H1 (cell line): ENCODE measurements around the gene HDAC9. TPM values are rescaled to one million over a fixed set of nuclear protein-coding genes. Genes with fewer than 3 reads are reported as not detected.

Experiments used
- CTCF ChIA-PET: fragments of 300-600 bp; sonication (Branson Sonifier 250); formaldehyde crosslinking; loops from one replicate; lab custom pipeline; 2021; ENCODE audit not compliant: partially characterized antibody; lab: Charles Lee
- POLR2A ChIA-PET: fragments of 300-600 bp; sonication (Branson Sonifier 250); formaldehyde crosslinking; loops from one replicate; lab custom pipeline; 2021; ENCODE audit warnings: inconsistent platforms; ENCODE audit not compliant: partially characterized antibody; lab: Charles Lee
- DNase-seq, 2 experiments: peaks; one replicate each; pipeline versions ENCODE4 v3.0.0 to v3.0.0-alpha.2; 2010 to 2022; ENCODE audit warnings: low spot score in 2 of 2, low read depth in 1 of 2, mixed read lengths in 1 of 2
- FAIRE-seq: peaks from 2 replicates; lab custom pipeline; 2011; peaks lifted over from hg19 to GRCh38; lab: Jason Lieb, UNC
- H2AFZ ChIP-seq: 2 replicates; pipeline ENCODE4 v1.8.1; 2012; ENCODE audit warnings: low read length, inconsistent platforms
- H2AK5ac ChIP-seq: 2 replicates; pipeline ENCODE4 v1.6.1; 2013; ENCODE audit warnings: low read depth, low read length
- H2BK120ac ChIP-seq: replicated peaks from 2 replicates; pipeline ENCODE3; 2013; ENCODE audit warnings: low read depth, low read length, inconsistent platforms
- H2BK12ac ChIP-seq: 2 replicates; pipeline ENCODE4 v1.6.1; 2013; ENCODE audit warnings: low read depth, low read length
- H2BK15ac ChIP-seq: 2 replicates; pipeline ENCODE4 v1.6.1; 2013; ENCODE audit warnings: low read length
- H2BK20ac ChIP-seq: 2 replicates; pipeline ENCODE4 v1.6.1; 2013; ENCODE audit warnings: low read length
- H2BK5ac ChIP-seq: 2 replicates; pipeline ENCODE4 v1.6.1; 2013; ENCODE audit warnings: low read depth, low read length
- H3K14ac ChIP-seq: 2 replicates; pipeline ENCODE4 v1.6.1; 2013; ENCODE audit warnings: inconsistent platforms; ENCODE audit not compliant: insufficient read length
- H3K18ac ChIP-seq: 2 replicates; pipeline ENCODE4 v1.6.1; 2013; ENCODE audit warnings: low read length; ENCODE audit errors: extremely low read depth
- H3K23ac ChIP-seq: 2 replicates; pipeline ENCODE4 v1.6.1; 2013; ENCODE audit warnings: inconsistent platforms; ENCODE audit not compliant: insufficient read length
- H3K23me2 ChIP-seq: 2 replicates; pipeline ENCODE4 v1.6.1; 2013; ENCODE audit warnings: low read depth, low read length
- H3K27ac ChIP-seq: 2 replicates; pipeline ENCODE4 v1.6.1; 2011; ENCODE audit warnings: low read depth, low read length, inconsistent platforms
- H3K27me3 ChIP-seq, 4 experiments: replicated peaks in 1 of 4; 1 replicate in 1 of 4; 2 replicates in 3 of 4; pipeline versions ENCODE4 v1.6.1 to v1.8.1; 2011 to 2013; ENCODE audit warnings: low read length in 3 of 4, mild to moderate bottlenecking in 3 of 4, inconsistent platforms in 2 of 4, mixed read lengths in 2 of 4, moderate library complexity in 1 of 4; ENCODE audit not compliant: control insufficient read depth in 3 of 4, insufficient read depth in 3 of 4; ENCODE audit errors: extremely low read depth in 1 of 4
- H3K36me3 ChIP-seq, 4 experiments: 2 replicates each; pipeline versions ENCODE4 v1.6.1 to v1.8.1; 2011 to 2013; ENCODE audit warnings: mild to moderate bottlenecking in 4 of 4, low read length in 3 of 4, moderate library complexity in 2 of 4, control low read depth in 1 of 4, inconsistent platforms in 1 of 4; ENCODE audit not compliant: insufficient read depth in 4 of 4, control insufficient read depth in 2 of 4
- H3K4ac ChIP-seq: replicated peaks from 2 replicates; pipeline ENCODE3; 2013; ENCODE audit warnings: low read length, low read depth, mixed read lengths, inconsistent platforms; ENCODE audit not compliant: insufficient read length
- H3K4me1 ChIP-seq, 4 experiments: replicated peaks in 1 of 4; 1 replicate in 1 of 4; 2 replicates in 3 of 4; pipeline versions ENCODE4 v1.6.1 to v1.8.1; 2011 to 2013; ENCODE audit warnings: low read length in 3 of 4, inconsistent platforms in 2 of 4, mixed read lengths in 1 of 4; ENCODE audit not compliant: insufficient read depth in 4 of 4, control insufficient read depth in 3 of 4
- H3K4me2 ChIP-seq, 2 experiments: 2 replicates each; pipeline versions ENCODE4 v1.6.1 to v1.8.1; 2011 to 2013; ENCODE audit warnings: low read depth in 2 of 2, low read length in 2 of 2, control low read depth in 1 of 2, inconsistent platforms in 1 of 2, mild to moderate bottlenecking in 1 of 2; ENCODE audit not compliant: insufficient read depth in 1 of 2
- H3K4me3 ChIP-seq, 4 experiments: fragments of 200-600, 300-600 bp in 1 of 4; sonication (generic), shearing (Covaris generic), sonication (Bioruptor Twin) in 1 of 4; 2 replicates each; pipeline versions ENCODE4 v1.5.1 to v1.8.1; 2011 to 2016; ENCODE audit warnings: low read length in 4 of 4, low read depth in 3 of 4, control low read depth in 2 of 4, inconsistent platforms in 2 of 4, mild to moderate bottlenecking in 2 of 4, mixed read lengths in 1 of 4, moderate library complexity in 1 of 4; ENCODE audit not compliant: insufficient read depth in 2 of 4; ENCODE audit errors: extremely low read depth in 1 of 4
- H3K56ac ChIP-seq: replicated peaks from 2 replicates; pipeline ENCODE3; 2013; ENCODE audit warnings: low read depth, mild to moderate bottlenecking, mixed read lengths, low read length, inconsistent platforms; ENCODE audit not compliant: insufficient read length
- H3K79me1 ChIP-seq: 2 replicates; pipeline ENCODE4 v1.6.1; 2013; ENCODE audit warnings: low read depth, low read length, control low read depth
- H3K79me2 ChIP-seq, 2 experiments: 2 replicates each; pipeline versions ENCODE4 v1.6.1 to v1.8.1; 2012 to 2013; ENCODE audit warnings: low read length in 2 of 2, mild to moderate bottlenecking in 2 of 2, inconsistent platforms in 1 of 2; ENCODE audit not compliant: insufficient read depth in 2 of 2, control insufficient read depth in 1 of 2
- H3K9ac ChIP-seq, 4 experiments: replicated peaks in 1 of 4; 1 replicate in 1 of 4; 2 replicates in 3 of 4; pipeline versions ENCODE4 v1.6.1 to v1.8.1; 2011 to 2013; ENCODE audit warnings: low read depth in 3 of 4, low read length in 3 of 4, control low read depth in 2 of 4, mild to moderate bottlenecking in 2 of 4, moderate library complexity in 2 of 4, inconsistent platforms in 1 of 4; ENCODE audit errors: extremely low read depth in 1 of 4
- H3K9me3 ChIP-seq, 2 experiments: 2 replicates each; pipeline versions ENCODE4 v1.6.1 to v1.8.1; 2012 to 2013; ENCODE audit warnings: mild to moderate bottlenecking in 2 of 2, moderate library complexity in 2 of 2, control low read depth in 1 of 2, inconsistent platforms in 1 of 2, low read depth in 1 of 2, low read length in 1 of 2, mixed read lengths in 1 of 2; ENCODE audit not compliant: insufficient read depth in 2 of 2
- H4K20me1 ChIP-seq, 2 experiments: replicated peaks in 1 of 2; 2 replicates each; pipeline versions ENCODE3 to v1.8.1; 2011 to 2013; ENCODE audit warnings: inconsistent platforms in 2 of 2, low read length in 2 of 2, mild to moderate bottlenecking in 1 of 2; ENCODE audit not compliant: insufficient read depth in 2 of 2, control insufficient read depth in 1 of 2
- H4K5ac ChIP-seq: 2 replicates; pipeline ENCODE4 v1.6.1; 2013; ENCODE audit warnings: low read length, low read depth, mixed read lengths, inconsistent platforms; ENCODE audit not compliant: insufficient read length
- H4K8ac ChIP-seq: 2 replicates; pipeline ENCODE4 v1.8.0; 2013; ENCODE audit warnings: mild to moderate bottlenecking, moderate library complexity, low read length, inconsistent platforms; ENCODE audit not compliant: insufficient read depth; ENCODE audit errors: extremely low read depth
- H4K91ac ChIP-seq: replicated peaks from 2 replicates; pipeline ENCODE3; 2013; ENCODE audit warnings: low read length, mixed read lengths, inconsistent platforms; ENCODE audit not compliant: insufficient read length
- E2F6 ChIP-seq: IDR thresholded peaks from 2 replicates; pipeline ENCODE4 v1.6.1; 2012; ENCODE audit warnings: inconsistent platforms
- EP300 ChIP-seq, 2 experiments: IDR thresholded peaks; 1 replicate in 1 of 2; 2 replicates in 1 of 2; pipeline ENCODE4 v1.6.1; 2011 to 2012; ENCODE audit warnings: low read depth in 2 of 2, low read length in 2 of 2, mild to moderate bottlenecking in 2 of 2, borderline replicate concordance in 1 of 2, inconsistent platforms in 1 of 2, moderate library complexity in 1 of 2
- GTF2F1 ChIP-seq: IDR thresholded peaks from 2 replicates; pipeline ENCODE4 v1.6.1; 2012; ENCODE audit warnings: low read depth, low read length, improper control_type of control experiment, borderline replicate concordance
- JUN ChIP-seq: IDR thresholded peaks from 2 replicates; pipeline ENCODE4 v1.6.1; 2011; ENCODE audit warnings: low read depth, mild to moderate bottlenecking, improper control_type of control experiment, low read length
- JUND ChIP-seq: IDR thresholded peaks from 2 replicates; pipeline ENCODE4 v1.6.1; 2011; ENCODE audit warnings: mild to moderate bottlenecking, improper control_type of control experiment, low read length
- KDM4A ChIP-seq: IDR thresholded peaks from one replicate; pipeline ENCODE4 v1.7.1; 2012; ENCODE audit warnings: low read depth, mild to moderate bottlenecking, moderate library complexity, low read length, inconsistent platforms; ENCODE audit not compliant: severe bottlenecking
- POLR2AphosphoS5 ChIP-seq: IDR thresholded peaks from 2 replicates; pipeline ENCODE4 v1.6.1; 2011; ENCODE audit warnings: low read depth, low read length
- RNF2 ChIP-seq: fragments of 200-900, 300-1000 bp; sonication (generic); IDR thresholded peaks from 2 replicates; pipeline ENCODE4 v1.7.1; 2016; ENCODE audit warnings: borderline replicate concordance, low read depth, mild to moderate bottlenecking, antibody characterized with exemption, low read length; ENCODE audit not compliant: poor library complexity, severe bottlenecking; ENCODE audit errors: missing control alignments
- SP4 ChIP-seq: IDR thresholded peaks from 2 replicates; pipeline ENCODE4 v1.6.1; 2012; ENCODE audit warnings: low read length, inconsistent platforms
- TEAD4 ChIP-seq: IDR thresholded peaks from 2 replicates; pipeline ENCODE4 v1.6.1; 2012; ENCODE audit warnings: low read depth, low read length, inconsistent platforms, mixed read lengths
- USF2 ChIP-seq: IDR thresholded peaks from 2 replicates; pipeline ENCODE4 v1.6.1; 2011; ENCODE audit warnings: low read length, improper control_type of control experiment
- YY1 ChIP-seq: IDR thresholded peaks from 2 replicates; pipeline ENCODE4 v1.6.1; 2011; ENCODE audit warnings: low read depth, mild to moderate bottlenecking, low read length
- WGBS, 2 experiments: shearing (Covaris generic) in 1 of 2; methylation state at CpG; one replicate each; pipeline versions ENCODE4 v1.1.6 to v1.1.7; 2013 to 2015; ENCODE audit warnings: low lambda C conversion rate in 2 of 2, mixed read lengths in 2 of 2, inconsistent platforms in 1 of 2, low coverage in 1 of 2, missing lambda C conversion rate in 1 of 2; ENCODE audit not compliant: insufficient replicate concordance in 2 of 2, insufficient coverage in 1 of 2, insufficient read length in 1 of 2; ENCODE audit errors: extremely low coverage in 1 of 2, missing lambda C conversion rate in 1 of 2; 5-methylcytosine and 5-hydroxymethylcytosine counted together
- polyA plus RNA-seq, 7 experiments: library from polyadenylated mRNA; depleted of rRNA in 3 of 7; stranded (reverse) in 5 of 7; unstranded in 2 of 7; fragments of >200 nt in 5 of 7; fragments of 200-250 nt in 2 of 7; gene quantifications; 1 replicate in 5 of 7; 2 replicates in 1 of 7; 4 replicates in 1 of 7; pipeline versions ENCODE4 v1.2.1 to v1.2.3, GENCODE V29; 2011 to 2013; ENCODE audit warnings: missing spikeins in 2 of 7, mixed read lengths in 2 of 7
- total RNA-seq: library from RNA; stranded (reverse); fragmentation: NEBNext Ultra II Directional; extraction: Animal tissue kit (Norgen Biotek cat#: 25700); gene quantifications from 2 replicates; pipeline ENCODE4 v1.2.1, GENCODE V29; 2021

The HDAC9 gene
- total and polyA plus RNA-seq, 2 of the 8 experiments (the other 6 are each of a cell fraction or from before 2014, with no cell fraction given): 9.5 to 13.1 TPM

GRCh38 chr7:18497082-18497481 lies 1.5 kb downstream of the HDAC9 start:
- ChIA-PET POLR2A (interaction anchor here (0.6 to 5.7 kb wide), 5 partner anchors 10 to 139 kb away, joined by 3 to 47 read pairs (median 3); no protein-coding TSS in a partner anchor), CTCF (interaction anchor here (1.1 to 3.7 kb wide), 10 partner anchors 9 to 145 kb away, joined by 3 to 32 read pairs (median 4); no protein-coding TSS in a partner anchor)
- Histone ChIP-seq H3K79me1 (no peaks in the 10 kb centered on the region), H2AK5ac (no peak overlapping the region), H4K5ac (no peak overlapping the region), H2BK12ac (no peak overlapping the region), H3K9ac (no peak overlapping the region), H3K27me3 (no peaks in the 10 kb centered on the region), H4K8ac (no peak overlapping the region), H2BK15ac (no peak overlapping the region), H2BK120ac (no peak overlapping the region), H2BK20ac (no peak overlapping the region), H4K91ac (no peak overlapping the region), H2AFZ (no peak overlapping the region), H3K56ac (no peak overlapping the region), H4K20me1 (no peaks in the 10 kb centered on the region), H3K23me2 (peaks cover 8% of the 10 kb centered on the region), H3K79me2 (peaks cover 0 to 21% of the 10 kb centered on the region in 2 experiments; a peak in 2 of 4 replicates), H3K4me2 (peak overlapping the region; percentile 88 to 97; a peak in 3 of 4 replicates), H3K36me3 (no peaks in the 10 kb centered on the region), H3K4ac (no peak overlapping the region), H3K18ac (no peak overlapping the region), H3K27ac (no peak overlapping the region), H3K4me1 (peaks cover 2 to 10% (median 9%) of the 10 kb centered on the region in 4 experiments; a peak in 4 of 7 replicates), H3K9me3 (no peaks in the 10 kb centered on the region), H3K4me3 (peak overlapping the region; percentile 32 to 68 (median 46); a peak in 5 of 8 replicates), H2BK5ac (no peak overlapping the region), H3K14ac (no peak overlapping the region), H3K23ac (no peak overlapping the region)
- DNase-seq (no peak), FAIRE-seq (no peak)
- WGBS, 2 experiments: 63% methylated on average over 3 of the region's 3 CpGs; no CpG with 5 or more reads in 1 of the 2 experiments
- no peak for TF ChIP-seq YY1
- TF ChIP-seq JUN: no peak
- TF ChIP-seq POLR2AphosphoS5: no peak
- no peak for TF ChIP-seq USF2
- no peak for TF ChIP-seq JUND
- no peak for TF ChIP-seq TEAD4
- TF ChIP-seq E2F6: no peak
- TF ChIP-seq GTF2F1: no peak
- no peak for TF ChIP-seq EP300 (IDR thresholded peaks at IDR 0.05; ENCODE audit: borderline replicate concordance in 1 of 2, low read depth in 2 of 2, low read length in 2 of 2)
- TF ChIP-seq RNF2: no peak
- no peak for TF ChIP-seq KDM4A
- TF ChIP-seq SP4: no peak
